GM12892 (cell line): ENCODE results near the gene TNNT3.

Experiments used
- DNase-seq: peaks from one replicate; pipeline ENCODE4 v3.0.0; 2011; ENCODE audit not compliant: insufficient read length
- FAIRE-seq: peaks from 2 replicates; lab custom pipeline; 2011; peaks lifted over from hg19 to GRCh38; lab: Jason Lieb, UNC
- POLR2A ChIP-seq: IDR thresholded peaks from 2 replicates; pipeline ENCODE4 v1.6.1; 2011; ENCODE audit warnings: low read depth, low read length, control low read depth
- POLR2AphosphoS5 ChIP-seq: IDR thresholded peaks from 2 replicates; pipeline ENCODE4 v1.6.1; 2011; ENCODE audit warnings: low read depth, low read length, control low read depth
- TAF1 ChIP-seq: IDR thresholded peaks from 2 replicates; pipeline ENCODE4 v1.6.1; 2011; ENCODE audit warnings: low read depth, mild to moderate bottlenecking, control low read depth, low read length, borderline replicate concordance

Gene TNNT3

DNA sequence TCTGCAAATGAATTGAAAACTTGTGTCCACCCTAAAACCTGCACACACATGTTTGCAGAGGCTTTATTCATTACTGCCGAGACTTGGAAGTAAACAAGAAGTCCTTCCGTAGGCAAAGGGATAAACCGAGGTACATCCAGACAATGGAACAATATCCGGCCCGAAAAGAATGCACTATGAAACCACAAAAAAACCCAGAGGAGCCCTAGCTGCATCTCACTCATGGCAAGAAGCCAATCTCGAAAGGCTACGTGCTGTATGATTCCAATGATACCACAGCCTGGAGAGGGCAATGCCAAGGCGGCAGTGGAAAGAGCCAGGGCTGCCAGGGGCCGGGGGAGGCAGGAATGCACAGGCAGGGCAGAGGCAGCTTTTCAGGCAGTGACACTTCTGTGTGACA lies 24.5 kb downstream of the TNNT3 start:
- TF ChIP-seq POLR2A: no peak
- no peak for TF ChIP-seq POLR2AphosphoS5
- TF ChIP-seq TAF1: no peak

DNA sequence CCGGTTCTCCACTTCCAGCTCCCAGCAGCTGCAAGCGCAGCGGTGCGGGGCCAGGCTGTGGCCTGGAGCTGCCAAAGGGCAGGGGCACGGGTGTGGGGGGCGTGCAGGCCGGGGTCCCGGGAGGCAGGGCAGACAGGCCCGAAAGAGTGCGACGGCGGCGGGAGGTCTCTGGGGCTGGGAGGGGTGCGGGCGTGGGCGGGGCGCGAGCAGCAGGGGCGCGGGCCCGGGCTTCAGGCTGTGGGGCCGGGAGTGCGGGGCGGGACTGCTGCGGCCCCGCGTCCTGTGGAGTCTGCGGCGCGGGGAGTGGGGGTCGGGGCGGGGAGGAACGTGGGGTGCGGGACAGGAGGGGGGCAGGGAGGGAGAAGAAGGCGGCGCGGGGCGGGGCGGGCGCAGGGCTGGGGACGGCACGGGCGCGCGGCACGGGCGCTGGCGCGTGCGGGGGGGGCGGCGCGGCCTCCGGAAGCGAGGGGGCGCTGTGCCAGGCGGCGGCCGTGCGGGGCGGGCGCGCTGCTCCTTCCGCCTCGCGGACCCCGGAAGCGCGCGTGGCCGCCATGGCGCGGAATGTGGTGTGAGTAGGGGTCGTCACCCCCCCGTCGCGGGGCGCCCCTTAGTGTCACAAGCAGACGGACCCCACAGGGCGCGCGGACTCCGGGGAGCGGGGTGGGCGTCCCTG lies 27.4 kb downstream of the TNNT3 start, which contains the start of gene MRPL23:
MRPL23 (plus strand) TSS at position 521 of the 673 bp plus-strand sequence; CDS start at position 552, 31 bp downstream.
- DNase-seq (no peak), FAIRE-seq (peak; percentile 90)
- TF ChIP-seq TAF1 (no peak), POLR2A (no peak), POLR2AphosphoS5 (no peak)

More for the DNA sequence above, 24.5 kb downstream of the TNNT3 start:
- FAIRE-seq (no peak), DNase-seq (no peak)

DNA sequence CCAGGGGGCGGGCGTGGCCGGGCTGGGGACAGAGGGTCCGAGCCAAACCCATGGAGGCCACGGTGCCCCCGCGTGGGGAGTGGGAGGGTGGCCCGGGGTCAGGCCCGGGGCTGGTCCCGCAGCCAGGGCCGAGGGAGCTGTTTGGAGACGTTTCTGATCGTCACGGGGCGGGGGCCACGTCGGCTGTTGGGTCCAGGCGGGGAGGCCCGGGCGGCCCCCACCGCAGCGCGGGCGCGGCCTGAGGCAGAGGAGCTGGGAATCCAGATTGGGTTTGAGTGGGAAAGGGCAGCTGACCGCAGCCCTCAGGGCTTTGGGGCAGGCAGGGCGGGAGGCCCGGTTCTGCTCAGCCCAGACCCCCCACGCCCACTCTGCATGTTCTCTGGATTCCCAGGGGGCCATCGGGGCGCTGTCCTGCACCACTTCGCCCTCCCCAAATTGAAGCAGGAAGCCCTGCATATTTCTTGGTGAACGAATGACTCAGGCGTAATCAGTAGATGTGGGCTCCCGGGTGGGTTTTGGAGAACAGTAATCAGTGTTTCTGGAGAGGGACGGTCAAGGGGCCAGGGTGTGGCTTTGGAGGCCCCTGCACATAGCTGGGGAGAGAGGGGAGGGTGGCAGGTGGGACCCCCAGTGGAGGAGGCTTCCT lies 28.2 kb downstream of the TNNT3 start:
- peak; percentile 27 for FAIRE-seq
- TF ChIP-seq POLR2AphosphoS5 (no peak), POLR2A (no peak), TAF1 (no peak)
- no peak for DNase-seq

DNA sequence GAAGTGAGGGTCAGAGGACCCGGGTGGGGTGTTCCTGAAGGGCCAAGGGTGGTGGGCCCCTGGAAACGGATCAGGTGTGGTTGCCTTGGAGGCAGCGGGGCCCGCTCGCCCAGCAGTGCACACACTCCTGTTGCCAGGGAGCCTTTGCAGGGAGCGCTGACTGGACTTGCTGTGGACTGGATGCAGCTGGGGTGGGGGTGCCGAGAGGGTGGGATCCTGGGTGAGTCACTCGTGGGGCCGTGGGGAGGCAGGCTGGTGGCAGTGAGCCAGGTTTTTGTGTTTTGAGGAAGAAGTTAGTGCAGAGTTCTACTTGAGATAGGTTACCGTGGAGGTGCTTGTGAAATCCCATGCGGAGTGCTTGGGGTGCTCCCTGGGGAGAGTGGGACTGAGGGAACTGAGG lies 28.9 kb downstream of the TNNT3 start:
- FAIRE-seq (no peak), DNase-seq (no peak)
- TF ChIP-seq TAF1 (no peak), POLR2AphosphoS5 (no peak), POLR2A (no peak)

DNA sequence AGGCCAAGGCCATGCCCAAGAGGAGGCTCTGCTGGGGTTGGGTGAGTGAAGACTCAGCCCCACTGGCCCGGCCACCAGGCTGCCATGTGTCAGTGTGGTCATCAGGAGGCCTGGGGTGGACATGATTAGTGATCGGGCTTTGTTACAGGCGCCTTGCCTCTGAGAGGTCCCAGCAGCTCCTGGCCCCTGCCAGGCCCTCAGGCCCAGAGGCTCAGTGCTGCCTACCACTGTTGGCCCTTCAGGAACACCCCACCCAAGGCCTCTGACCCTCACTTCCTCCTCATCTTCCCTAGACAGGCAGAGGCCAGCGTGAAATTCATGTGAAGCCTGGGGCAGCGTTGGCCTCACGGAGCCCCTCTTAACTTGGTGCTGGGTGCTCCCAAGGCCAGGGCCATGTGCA lies 29.8 kb downstream of the TNNT3 start:
- TF ChIP-seq TAF1: no peak
- no peak for TF ChIP-seq POLR2A
- TF ChIP-seq POLR2AphosphoS5: no peak
- no peak for FAIRE-seq
- DNase-seq: no peak

DNA sequence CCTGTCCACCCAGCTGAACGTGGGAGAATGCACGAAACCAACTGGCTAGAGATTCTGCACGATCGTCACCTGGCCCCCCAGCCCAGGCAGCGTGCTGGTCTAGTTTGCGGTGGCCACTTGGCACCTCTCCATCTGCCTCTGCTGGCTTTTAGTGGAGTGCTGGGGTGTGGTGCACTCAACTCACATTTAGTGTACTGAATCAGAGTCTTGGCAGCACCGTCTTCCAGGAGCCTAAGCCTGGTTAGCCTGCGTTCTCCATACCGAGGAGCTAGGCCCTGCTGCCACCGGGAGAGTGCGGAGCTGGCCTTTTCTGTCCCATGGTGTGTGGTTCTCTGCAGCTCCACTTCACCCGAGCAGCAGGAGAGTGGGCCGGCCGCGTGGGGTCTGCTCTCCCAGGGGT lies 30.4 kb downstream of the TNNT3 start:
- no peak for DNase-seq
- no peak for FAIRE-seq
- TF ChIP-seq TAF1 (no peak), POLR2AphosphoS5 (no peak)

DNA sequence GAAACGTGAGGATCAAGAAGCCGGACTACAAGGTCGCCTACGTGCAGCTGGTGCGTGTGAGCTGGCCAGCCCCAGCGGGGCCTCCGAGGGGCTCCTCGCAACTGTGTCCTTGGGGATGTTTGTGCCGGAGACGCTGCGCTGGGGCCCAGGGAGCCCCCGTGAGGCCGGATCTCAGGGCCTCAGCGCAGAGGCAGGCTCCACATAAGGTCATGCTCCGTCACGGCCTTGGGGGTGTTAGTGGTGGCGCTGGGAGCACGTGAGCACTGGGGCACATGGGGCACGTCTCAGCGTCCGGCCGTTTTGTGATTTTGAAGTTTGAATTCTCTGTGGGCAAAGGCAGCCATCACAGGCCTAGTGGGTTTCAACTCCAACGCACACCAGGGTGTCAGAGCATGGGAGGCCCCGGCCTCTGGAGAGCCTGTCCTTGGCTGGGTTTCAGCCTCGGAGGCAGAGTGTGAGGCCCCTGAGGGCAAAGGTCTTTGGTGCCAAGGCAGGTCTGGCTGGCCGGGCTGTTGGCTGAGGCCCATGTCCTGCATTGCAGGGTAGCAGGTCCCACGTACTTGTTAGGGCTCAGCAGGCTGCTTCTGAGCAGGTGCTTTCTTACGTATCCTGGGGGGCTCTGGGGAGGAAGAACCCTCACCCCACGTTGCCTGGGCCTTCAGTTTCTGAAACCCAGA lies 33.4 kb downstream of the TNNT3 start:
- FAIRE-seq: no peak
- TF ChIP-seq POLR2A (no peak), TAF1 (no peak), POLR2AphosphoS5 (no peak)
- no peak for DNase-seq

DNA sequence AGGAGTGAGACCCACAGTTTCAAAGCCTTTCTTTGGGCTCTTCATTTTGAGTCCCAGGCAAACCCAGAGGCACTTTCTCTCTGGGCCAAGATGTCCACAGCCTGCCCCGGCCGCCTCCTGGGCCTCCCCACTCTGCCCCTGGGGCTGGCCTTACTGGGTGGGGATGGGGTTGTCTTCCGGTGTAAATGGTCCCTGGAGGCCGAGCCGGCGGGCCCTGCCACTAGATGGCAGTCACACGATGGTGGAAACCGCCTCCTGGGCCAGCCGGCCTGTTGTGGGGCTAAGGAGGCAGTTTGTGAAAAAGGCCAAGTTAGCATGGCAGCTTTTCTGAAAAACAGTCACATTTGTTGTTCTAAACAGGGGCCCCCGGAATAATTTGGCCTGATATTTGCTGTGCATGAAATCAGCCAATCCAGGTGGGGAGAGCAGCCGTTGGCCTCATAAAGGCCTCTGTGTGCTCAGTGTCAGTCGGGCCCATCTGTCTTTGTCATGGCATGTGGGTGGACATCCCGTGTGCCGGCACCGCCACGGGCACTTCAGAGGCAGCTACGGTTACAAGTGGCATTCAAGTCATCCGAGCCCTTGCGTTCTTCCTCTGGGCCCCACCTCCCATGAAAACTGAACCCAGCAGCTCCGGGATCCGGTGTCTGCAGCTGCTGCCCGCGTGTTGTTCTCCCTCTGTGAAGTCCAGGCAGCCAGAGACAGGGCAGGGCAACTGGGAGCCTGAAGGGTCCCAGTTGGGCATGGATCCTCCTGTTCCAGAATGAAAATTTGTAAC lies 34.2 kb downstream of the TNNT3 start:
- FAIRE-seq (peak; percentile 90), DNase-seq (no peak)
- no peak for TF ChIP-seq POLR2AphosphoS5
- TF ChIP-seq POLR2A: no peak
- TF ChIP-seq TAF1: no peak

DNA sequence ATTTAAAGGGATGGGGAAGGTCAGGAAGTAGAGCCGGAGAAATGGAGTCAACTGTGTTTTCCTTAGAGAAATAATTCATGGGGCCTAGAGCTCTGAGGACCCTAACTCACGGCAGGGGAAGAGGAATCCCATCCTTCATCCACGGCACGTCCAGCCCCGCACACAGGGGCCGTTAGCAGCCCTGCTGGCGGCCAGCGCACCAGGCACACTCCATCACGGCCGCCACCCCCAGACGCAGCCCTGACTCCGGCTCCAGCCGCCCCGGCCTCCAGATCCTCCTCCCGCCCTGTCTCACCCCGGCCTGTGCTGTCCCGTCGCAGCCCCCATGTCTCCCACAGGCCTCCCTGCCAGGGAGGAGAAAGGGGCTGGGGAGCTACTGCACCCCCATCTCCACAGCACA lies 38.9 kb downstream of the TNNT3 start:
- DNase-seq (no peak), FAIRE-seq (no peak)
- TF ChIP-seq POLR2A (no peak), TAF1 (no peak), POLR2AphosphoS5 (no peak)

DNA sequence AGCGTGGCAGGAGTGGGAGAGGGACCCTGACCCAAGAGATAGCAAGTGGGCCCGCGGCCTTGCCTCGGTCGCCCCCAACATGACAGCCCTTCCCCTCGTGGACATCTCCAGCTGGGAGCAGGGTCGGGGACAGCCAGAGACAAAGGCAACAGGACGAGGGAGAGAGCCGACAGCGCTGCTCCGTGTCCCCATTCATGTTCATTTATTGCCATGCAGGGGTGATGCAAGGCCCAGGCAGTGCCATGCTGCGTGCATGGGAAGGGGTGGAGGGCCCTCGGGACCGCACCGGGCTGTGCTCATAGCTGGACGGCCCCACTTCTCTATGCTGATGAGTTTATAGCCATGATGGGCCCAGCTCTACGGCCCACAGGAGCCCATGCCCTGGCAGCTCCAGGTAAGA lies 40.3 kb downstream of the TNNT3 start:
- TF ChIP-seq POLR2AphosphoS5 (no peak), POLR2A (no peak), TAF1 (no peak)
- DNase-seq (no peak), FAIRE-seq (no peak)

DNA sequence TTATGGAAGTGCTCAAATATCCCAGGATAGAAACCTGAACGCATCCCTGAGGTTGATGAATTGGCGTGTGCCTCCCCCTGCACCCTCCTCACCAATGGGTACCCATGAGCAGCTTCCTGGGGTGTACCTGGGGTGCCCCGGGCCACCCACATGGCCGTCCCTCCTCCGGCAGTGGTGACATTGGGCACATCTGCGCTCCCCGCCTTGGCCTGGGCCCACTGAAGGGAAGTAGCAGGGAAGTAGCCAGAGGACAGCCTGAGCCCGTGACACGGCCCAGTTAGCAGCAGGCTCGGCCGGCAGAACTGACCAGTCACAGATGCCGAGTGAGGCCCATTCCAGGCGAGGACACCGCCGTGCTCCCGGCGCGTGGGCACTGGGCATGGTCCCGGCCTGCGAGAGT lies 44.4 kb downstream of the TNNT3 start:
- FAIRE-seq (no peak), DNase-seq (no peak)
- TF ChIP-seq TAF1: no peak
- TF ChIP-seq POLR2AphosphoS5: no peak
- TF ChIP-seq POLR2A: no peak
